Hepatocyte (in vitro differentiated cells): ENCODE measurements around the gene SLC1A2. TPM values are rescaled to one million over a fixed set of nuclear protein-coding genes. Genes with fewer than 3 reads are reported as not detected.

ENCODE experiments used
- DNase-seq: peaks from one replicate; pipeline ENCODE4 v3.0.0-alpha.2; 2016; ENCODE audit warnings: low spot score
- H2AFZ ChIP-seq: fragments of 200-600 bp; sonication (generic); 2 replicates; pipeline ENCODE4 v1.6.0; 2016; ENCODE audit warnings: antibody characterized with exemption, mild to moderate bottlenecking
- H3K27ac ChIP-seq: fragments of 200-600 bp; sonication (generic); 2 replicates; pipeline ENCODE4 v1.5.1; 2016; ENCODE audit warnings: mild to moderate bottlenecking
- H3K27me3 ChIP-seq: fragments of 200-600 bp; sonication (generic); 2 replicates; pipeline ENCODE4 v1.6.1; 2016
- H3K36me3 ChIP-seq: fragments of 200-600 bp; sonication (generic); replicated peaks from 2 replicates; pipeline ENCODE4 v1.5.1; 2016; ENCODE audit warnings: low read depth; ENCODE audit not compliant: insufficient read depth
- H3K4me1 ChIP-seq: fragments of 200-600 bp; sonication (generic); 2 replicates; pipeline ENCODE4 v1.5.1; 2016; ENCODE audit warnings: mild to moderate bottlenecking, moderate library complexity; ENCODE audit not compliant: insufficient read depth
- H3K4me2 ChIP-seq: fragments of 200-600 bp; sonication (generic); 2 replicates; pipeline ENCODE4 v1.6.0; 2016
- H3K4me3 ChIP-seq: fragments of 200-600 bp; sonication (generic); 2 replicates; pipeline ENCODE4 v1.5.1; 2016; ENCODE audit warnings: mild to moderate bottlenecking
- H3K79me2 ChIP-seq: fragments of 200-600 bp; sonication (generic); 2 replicates; pipeline ENCODE4 v1.6.0; 2017; ENCODE audit warnings: mild to moderate bottlenecking
- H3K9me2 ChIP-seq: fragments of 200-600 bp; sonication (generic); replicated peaks from 2 replicates; pipeline ENCODE4 v1.6.0; 2017; ENCODE audit warnings: mild to moderate bottlenecking; ENCODE audit not compliant: insufficient read depth
- H3K9me3 ChIP-seq: fragments of 200-600 bp; sonication (generic); 2 replicates; pipeline ENCODE4 v1.5.1; 2016; ENCODE audit warnings: low read depth, mild to moderate bottlenecking
- H4K20me1 ChIP-seq: fragments of 200-600 bp; sonication (generic); 2 replicates; pipeline ENCODE4 v1.6.0; 2016; ENCODE audit warnings: mild to moderate bottlenecking; ENCODE audit not compliant: insufficient read depth, poor library complexity, severe bottlenecking
- CTCF ChIP-seq: fragments of 200-600 bp; sonication (generic); IDR thresholded peaks from 2 replicates; pipeline ENCODE4 v1.5.1; 2016; ENCODE audit warnings: antibody characterized with exemption, mild to moderate bottlenecking; ENCODE audit not compliant: poor library complexity
- EZH2 ChIP-seq: fragments of 200-600 bp; sonication (generic); IDR thresholded peaks from 2 replicates; pipeline ENCODE4 v1.6.1; 2016; ENCODE audit warnings: antibody characterized with exemption, mild to moderate bottlenecking, borderline replicate concordance
- EZH2phosphoT487 ChIP-seq: fragments of 200-600 bp; sonication (generic); IDR thresholded peaks from one replicate; pipeline ENCODE4 v1.6.1; 2018; ENCODE audit warnings: antibody characterized with exemption, mild to moderate bottlenecking, low read depth, moderate library complexity; ENCODE audit not compliant: unreplicated experiment, severe bottlenecking
- WGBS: methylation state at CpG from one replicate; pipeline ENCODE4 v1.1.6; 2016; ENCODE audit warnings: low lambda C conversion rate; ENCODE audit errors: missing lambda C conversion rate; 5-methylcytosine and 5-hydroxymethylcytosine counted together
- polyA plus RNA-seq: library from polyadenylated mRNA; unstranded; fragments of >200 nt; fragmentation: Nextera tagmentation; extraction: Ambion mirVana; gene quantifications from 2 replicates; pipeline ENCODE4 v1.2.1, GENCODE V29; 2016
- total RNA-seq: library from RNA; depleted of rRNA; stranded (reverse); fragments of >200 nt; gene quantifications from 2 replicates; pipeline ENCODE4 v1.2.3, GENCODE V29; 2014

SLC1A2 gene
- total and polyA plus RNA-seq, 2 experiments from 2014 or later, result 0.59 to 2.9 TPM

- Histone ChIP-seq H2AFZ (no peak overlapping the region), H3K4me3 (no peak overlapping the region), H3K9me2 (no peaks in the 10 kb centered on the region), H4K20me1 (no peaks in the 10 kb centered on the region), H3K4me2 (no peak overlapping the region), H3K27me3 (no peaks in the 10 kb centered on the region), H3K27ac (no peak overlapping the region), H3K9me3 (no peaks in the 10 kb centered on the region), H3K79me2 (no peaks in the 10 kb centered on the region), H3K36me3 (no peaks in the 10 kb centered on the region), H3K4me1 (no peaks in the 10 kb centered on the region)
- no peak for DNase-seq
- TF ChIP-seq CTCF, result no peak
- TF ChIP-seq EZH2phosphoT487, result no peak
- no peak for TF ChIP-seq EZH2
- WGBS, result 100% methylated on average over 1 of the region's 1 CpG
Observed at GRCh38 chr11:35389112-35389511, 30.2 kb downstream of the SLC1A2 start.

- Histone ChIP-seq H3K4me3 (no peak overlapping the region), H3K27ac (no peak overlapping the region), H3K4me2 (no peak overlapping the region), H3K4me1 (no peaks in the 10 kb centered on the region), H4K20me1 (no peaks in the 10 kb centered on the region), H2AFZ (no peak overlapping the region), H3K9me3 (no peaks in the 10 kb centered on the region), H3K27me3 (no peaks in the 10 kb centered on the region), H3K79me2 (no peaks in the 10 kb centered on the region), H3K9me2 (no peaks in the 10 kb centered on the region), H3K36me3 (no peaks in the 10 kb centered on the region)
- TF ChIP-seq EZH2 (no peak), EZH2phosphoT487 (no peak), CTCF (no peak)
- WGBS, result 94% methylated on average over 5 of the region's 5 CpGs
- DNase-seq, result no peak
Observed at GRCh38 chr11:35388061-35388460, 31.3 kb downstream of the SLC1A2 start.

GRCh38 chr11:35387111-35387982, 32.0 kb downstream of the SLC1A2 start:
- Histone ChIP-seq H4K20me1 (no peaks in the 10 kb centered on the region), H3K4me2 (no peak overlapping the region), H3K9me3 (no peaks in the 10 kb centered on the region), H3K27ac (no peak overlapping the region), H3K9me2 (no peaks in the 10 kb centered on the region), H3K36me3 (no peaks in the 10 kb centered on the region), H2AFZ (no peak overlapping the region), H3K79me2 (no peaks in the 10 kb centered on the region), H3K4me3 (no peak overlapping the region), H3K4me1 (no peaks in the 10 kb centered on the region), H3K27me3 (no peaks in the 10 kb centered on the region)
- TF ChIP-seq CTCF, result no peak
- no peak for DNase-seq
- 75% methylated on average over 4 of the region's 4 CpGs for WGBS
